HG03103 (cell line): ENCODE results near the gene NKIRAS2.

Experiments
- ATAC-seq: cut with Tn5 transposase; IDR thresholded peaks from one replicate; pipeline ENCODE4 v1.9.1; 2021; ENCODE audit warnings: low read depth; ENCODE audit not compliant: unreplicated experiment

The NKIRAS2 gene

GRCh38 chr17:42025936-42026335 is 6.0 kb downstream of the NKIRAS2 start:
- no peak for ATAC-seq

GRCh38 chr17:42026857-42027589 is 7.1 kb downstream of the NKIRAS2 start:
- no peak for ATAC-seq

GRCh38 chr17:42027590-42027889 is 7.7 kb downstream of the NKIRAS2 start:
- no peak for ATAC-seq

- no peak for ATAC-seq
These were observed 8.3 kb downstream of the NKIRAS2 start for GRCh38 chr17:42027961-42028790.

GRCh38 chr17:42028791-42029127 is 8.9 kb downstream of the NKIRAS2 start:
- no peak for ATAC-seq

- ATAC-seq = no peak
These were observed 11.7 kb downstream of the NKIRAS2 start for GRCh38 chr17:42031584-42031983.

- ATAC-seq = no peak
These were observed 14.2 kb downstream of the NKIRAS2 start for GRCh38 chr17:42034059-42034458.

- no peak for ATAC-seq
These were observed 18.5 kb downstream of the NKIRAS2 start for GRCh38 chr17:42038221-42038973.

- ATAC-seq = no peak
These were observed 20.2 kb downstream of the NKIRAS2 start for GRCh38 chr17:42039794-42040763.

GRCh38 chr17:42040818-42041217 is 20.9 kb downstream of the NKIRAS2 start:
- no peak for ATAC-seq

- ATAC-seq = no peak
These were observed 21.7 kb downstream of the NKIRAS2 start for GRCh38 chr17:42041619-42042018.

GRCh38 chr17:42042598-42043319 is 22.9 kb downstream of the NKIRAS2 start:
- no peak for ATAC-seq

- no peak for ATAC-seq
These were observed 25.8 kb downstream of the NKIRAS2 start for GRCh38 chr17:42045719-42046118.

- no peak for ATAC-seq
These were observed 27.5 kb downstream of the NKIRAS2 start for GRCh38 chr17:42047343-42047742.

- no peak for ATAC-seq
These were observed 30.0 kb downstream of the NKIRAS2 start for GRCh38 chr17:42049834-42050392.

- ATAC-seq = no peak
These were observed 30.6 kb downstream of the NKIRAS2 start, which contains the start of gene C17orf113 for GRCh38 chr17:42050393-42051012. C17orf113 (minus strand) TSS chr17:42050601; CDS start chr17:42043376, 7,225 bp downstream.

- ATAC-seq = no peak
These were observed 31.1 kb downstream of the NKIRAS2 start for GRCh38 chr17:42051013-42051400.

GRCh38 chr17:42051645-42052044 is 31.8 kb downstream of the NKIRAS2 start:
- no peak for ATAC-seq

- ATAC-seq = no peak
These were observed 32.5 kb downstream of the NKIRAS2 start for GRCh38 chr17:42052346-42052877.
